KMS-11 (cell line): ENCODE results near the gene PTPRT.

ENCODE experiments used
- H2AFZ ChIP-seq: fragments of 200-600 bp; sonication (generic); 2 replicates; pipeline ENCODE4 v1.6.1; 2016; ENCODE audit warnings: antibody characterized with exemption, mixed run types, low read depth
- H3K27ac ChIP-seq: fragments of 200-600 bp; sonication (generic); 2 replicates; pipeline ENCODE4 v1.6.1; 2016; ENCODE audit warnings: mild to moderate bottlenecking, mixed run types
- H3K27me3 ChIP-seq: fragments of 200-600 bp; sonication (generic); 2 replicates; pipeline ENCODE4 v1.6.1; 2017; ENCODE audit warnings: mild to moderate bottlenecking, low read depth, mixed run types, moderate library complexity; ENCODE audit not compliant: insufficient read depth
- H3K36me3 ChIP-seq: fragments of 200-600 bp; sonication (generic); 2 replicates; pipeline ENCODE4 v1.6.1; 2017; ENCODE audit warnings: mild to moderate bottlenecking, mixed run types; ENCODE audit not compliant: insufficient read depth
- H3K4me1 ChIP-seq: fragments of 200-600 bp; sonication (generic); 2 replicates; pipeline ENCODE4 v1.6.1; 2016; ENCODE audit warnings: mild to moderate bottlenecking, low read depth, mixed run types; ENCODE audit not compliant: poor library complexity, severe bottlenecking
- H3K4me2 ChIP-seq: fragments of 200-600 bp; sonication (generic); 2 replicates; pipeline ENCODE4 v1.7.0; 2016; ENCODE audit warnings: mild to moderate bottlenecking, mixed run types
- H3K4me3 ChIP-seq: fragments of 200-600 bp; sonication (generic); IDR thresholded peaks from 2 replicates; pipeline ENCODE4 v1.6.1; 2017; ENCODE audit warnings: low read depth, low read length, mixed read lengths; ENCODE audit not compliant: insufficient read depth
- H3K79me2 ChIP-seq: fragments of 200-600 bp; sonication (generic); 2 replicates; pipeline ENCODE4 v1.6.1; 2016; ENCODE audit warnings: low read depth, mixed run types; ENCODE audit not compliant: insufficient read depth
- H3K9ac ChIP-seq: fragments of 200-600 bp; sonication (generic); 2 replicates; pipeline ENCODE4 v1.6.1; 2016; ENCODE audit warnings: mild to moderate bottlenecking, mixed run types
- H4K20me1 ChIP-seq: fragments of 200-600 bp; sonication (generic); 2 replicates; pipeline ENCODE4 v1.6.1; 2016; ENCODE audit warnings: mild to moderate bottlenecking, mixed run types; ENCODE audit not compliant: insufficient read depth
- CTCF ChIP-seq: fragments of 200-600 bp; sonication (generic); conservative IDR thresholded peaks from 2 replicates; pipeline ENCODE4 v1.6.1; 2017; ENCODE audit warnings: low read depth, mild to moderate bottlenecking, antibody characterized with exemption, low read length, moderate library complexity, mixed read lengths

PTPRT gene

DNA sequence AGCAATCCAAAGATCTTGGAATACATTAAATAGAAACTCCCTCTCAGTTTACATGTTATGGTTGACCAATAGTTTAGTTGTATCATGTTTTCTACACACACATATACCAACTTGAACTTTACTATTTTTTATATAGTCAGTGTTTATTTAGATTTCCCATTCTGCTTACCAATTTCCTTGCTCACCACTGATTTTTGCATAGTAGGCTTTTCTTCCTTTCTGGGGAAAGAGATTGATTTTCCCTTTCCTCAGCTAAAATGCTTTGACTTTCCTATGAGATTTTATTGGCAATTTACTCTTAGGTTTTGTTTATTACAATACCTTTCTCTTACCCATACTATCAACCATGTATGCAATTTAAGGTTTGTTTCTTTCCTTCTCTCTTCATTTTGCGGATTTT is 665.6 kb downstream of the PTPRT start:
- Histone ChIP-seq H3K27ac (no peak overlapping the region), H3K4me3 (no peak overlapping the region), H3K9ac (no peak overlapping the region), H4K20me1 (no peaks in the 10 kb centered on the region), H3K4me1 (no peaks in the 10 kb centered on the region), H3K79me2 (no peaks in the 10 kb centered on the region), H3K36me3 (no peaks in the 10 kb centered on the region), H2AFZ (no peak overlapping the region), H3K27me3 (no peaks in the 10 kb centered on the region), H3K4me2 (no peak overlapping the region)
- TF ChIP-seq CTCF: no peak

GRCh38 chr20:42516692-42517091 is 673.0 kb downstream of the PTPRT start:
- Histone ChIP-seq H3K4me3 (no peak overlapping the region), H3K4me2 (no peak overlapping the region), H3K9ac (no peak overlapping the region), H3K4me1 (no peaks in the 10 kb centered on the region), H3K79me2 (no peaks in the 10 kb centered on the region), H3K27me3 (no peaks in the 10 kb centered on the region), H4K20me1 (no peaks in the 10 kb centered on the region), H3K27ac (no peak overlapping the region), H2AFZ (no peak overlapping the region), H3K36me3 (no peaks in the 10 kb centered on the region)
- no peak for TF ChIP-seq CTCF

GRCh38 chr20:42510686-42511085 is 679.0 kb downstream of the PTPRT start:
- H3K4me3 ChIP-seq: no peak overlapping the region
- no peak overlapping the region for H3K4me2 ChIP-seq
- no peaks in the 10 kb centered on the region for H3K36me3 ChIP-seq
- no peaks in the 10 kb centered on the region for H3K4me1 ChIP-seq
- TF ChIP-seq CTCF: no peak
- no peak overlapping the region for H3K27ac ChIP-seq
- no peak overlapping the region for H2AFZ ChIP-seq
- H3K9ac ChIP-seq: no peak overlapping the region
- H3K79me2 ChIP-seq: no peaks in the 10 kb centered on the region
- H3K27me3 ChIP-seq: no peaks in the 10 kb centered on the region
- no peaks in the 10 kb centered on the region for H4K20me1 ChIP-seq

- Histone ChIP-seq H3K27me3 (no peaks in the 10 kb centered on the region), H4K20me1 (no peaks in the 10 kb centered on the region), H3K36me3 (no peaks in the 10 kb centered on the region), H3K4me1 (no peaks in the 10 kb centered on the region), H3K4me2 (no peak overlapping the region), H3K27ac (no peak overlapping the region), H2AFZ (no peak overlapping the region), H3K9ac (no peak overlapping the region), H3K4me3 (no peak overlapping the region), H3K79me2 (no peaks in the 10 kb centered on the region)
- no peak for TF ChIP-seq CTCF
These were observed 681.8 kb downstream of the PTPRT start for GRCh38 chr20:42507874-42508273.

- Histone ChIP-seq H3K4me3 (no peak overlapping the region), H4K20me1 (no peaks in the 10 kb centered on the region), H3K9ac (no peak overlapping the region), H3K79me2 (no peaks in the 10 kb centered on the region), H3K4me1 (no peaks in the 10 kb centered on the region), H3K27ac (no peak overlapping the region), H2AFZ (no peak overlapping the region), H3K4me2 (no peak overlapping the region), H3K36me3 (no peaks in the 10 kb centered on the region), H3K27me3 (no peaks in the 10 kb centered on the region)
- TF ChIP-seq CTCF: no peak
These were observed 683.3 kb downstream of the PTPRT start for GRCh38 chr20:42506397-42506796.
